ENCODE data around the gene CACNB1. TPM values are rescaled to one million over a fixed set of nuclear protein-coding genes. Genes with fewer than 3 reads are reported as not detected.
A peak's percentile ranks its signal among the peaks of the same experiment; 100 is the strongest.

CACNB1 gene
- 146 TPM for total RNA-seq

DNA sequence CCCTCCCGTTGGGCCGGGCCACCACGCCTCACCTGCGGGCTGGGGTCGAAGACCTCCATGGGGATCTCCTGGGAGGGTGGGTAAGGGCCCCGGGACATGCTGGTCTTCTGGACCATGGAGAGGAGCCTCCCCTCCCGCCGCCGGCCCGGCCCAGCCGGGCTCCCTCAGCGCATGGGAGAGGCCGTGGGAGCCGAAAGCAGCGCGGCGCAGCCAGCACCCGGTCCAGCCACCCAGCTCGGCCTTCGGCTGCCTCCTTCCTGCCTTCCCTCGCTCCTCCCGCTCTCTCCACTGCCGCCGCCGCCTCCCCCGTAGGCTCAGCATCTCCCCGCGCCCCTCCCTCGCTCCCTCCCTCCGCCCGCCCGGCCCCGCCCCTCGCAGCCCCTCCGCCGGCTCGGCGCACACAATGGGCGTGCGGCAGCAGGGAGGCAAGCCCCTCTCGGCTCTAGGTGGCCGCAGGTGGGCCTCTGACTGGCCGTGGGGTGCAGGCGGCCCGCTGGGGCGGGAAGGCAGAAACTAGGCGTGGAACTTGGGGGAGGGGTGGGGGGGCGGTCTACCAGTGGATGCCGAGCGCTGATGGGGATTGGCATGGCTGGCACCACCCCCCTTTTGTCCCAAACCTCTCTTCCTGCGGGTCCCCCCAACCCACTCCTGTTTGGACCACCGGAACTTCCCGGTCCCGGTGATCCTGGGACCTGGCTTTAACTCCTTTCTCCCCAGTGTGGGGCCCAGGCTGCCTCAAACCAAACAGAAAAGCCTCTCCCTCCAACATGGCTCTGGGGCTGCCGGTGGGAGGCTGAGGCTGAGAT, at the start of gene CACNB1:
TSS of gene CACNB1 (minus strand) at position 290 of the 806 bp plus-strand sequence. CDS start at position 116, 174 bp downstream.
- H3K27ac ChIP-seq (ENCODE audit: low read depth, low read length), result peak within 1 kb of the TSS; percentile 99
- peaks cover 62 to 70% (median 62%) of the 10 kb centered on the region in 3 donors for H3K4me1 ChIP-seq (ENCODE audit: control insufficient read depth in 3 of 3, insufficient read depth in 3 of 3, low read length in 3 of 3)
- H3K36me3 ChIP-seq (ENCODE audit: control insufficient read depth in 3 of 3, insufficient read depth in 3 of 3, low read length in 3 of 3), result peaks cover 16 to 20% (median 16%) of the 10 kb centered on the region in 3 donors
- no peaks in the 10 kb centered on the region for H3K9me3 ChIP-seq (ENCODE audit: control insufficient read depth in 3 of 3, low read length in 3 of 3)
- peak within 1 kb of the TSS; percentile 74 to 89 (median 88) for H3K9ac ChIP-seq (ENCODE audit: low read depth in 1 of 3, low read length in 3 of 3)
- no peaks in the 10 kb centered on the region for H3K27me3 ChIP-seq (ENCODE audit: control insufficient read depth in 3 of 3, insufficient read depth in 3 of 3, low read length in 3 of 3)
- H3K4me3 ChIP-seq (ENCODE audit: low read length in 3 of 3), result peak within 1 kb of the TSS; percentile 69 to 77 (median 72)

DNA sequence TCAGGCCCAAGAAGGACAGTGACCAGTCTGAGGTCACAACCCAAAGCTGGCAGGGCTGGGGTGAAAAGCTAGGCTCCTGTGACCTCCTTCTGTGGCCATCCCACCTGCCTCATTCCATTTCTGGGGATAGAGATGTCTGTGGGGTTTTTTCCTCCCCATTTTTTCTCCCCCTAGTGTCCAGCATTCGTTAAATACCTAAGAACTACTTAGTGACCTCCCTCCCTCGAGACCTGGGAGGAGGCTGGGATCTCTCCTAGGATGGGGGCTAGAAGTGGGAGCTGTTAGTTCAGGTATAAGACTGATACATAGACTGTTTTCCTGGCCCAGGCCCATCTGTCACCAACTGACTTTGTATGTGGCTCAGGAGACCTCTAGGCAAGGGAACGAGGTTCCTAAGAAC, 48.8 kb upstream of the CACNB1 start:
- no peak overlapping the region for H3K4me3 ChIP-seq (ENCODE audit: low read length in 3 of 3)

DNA sequence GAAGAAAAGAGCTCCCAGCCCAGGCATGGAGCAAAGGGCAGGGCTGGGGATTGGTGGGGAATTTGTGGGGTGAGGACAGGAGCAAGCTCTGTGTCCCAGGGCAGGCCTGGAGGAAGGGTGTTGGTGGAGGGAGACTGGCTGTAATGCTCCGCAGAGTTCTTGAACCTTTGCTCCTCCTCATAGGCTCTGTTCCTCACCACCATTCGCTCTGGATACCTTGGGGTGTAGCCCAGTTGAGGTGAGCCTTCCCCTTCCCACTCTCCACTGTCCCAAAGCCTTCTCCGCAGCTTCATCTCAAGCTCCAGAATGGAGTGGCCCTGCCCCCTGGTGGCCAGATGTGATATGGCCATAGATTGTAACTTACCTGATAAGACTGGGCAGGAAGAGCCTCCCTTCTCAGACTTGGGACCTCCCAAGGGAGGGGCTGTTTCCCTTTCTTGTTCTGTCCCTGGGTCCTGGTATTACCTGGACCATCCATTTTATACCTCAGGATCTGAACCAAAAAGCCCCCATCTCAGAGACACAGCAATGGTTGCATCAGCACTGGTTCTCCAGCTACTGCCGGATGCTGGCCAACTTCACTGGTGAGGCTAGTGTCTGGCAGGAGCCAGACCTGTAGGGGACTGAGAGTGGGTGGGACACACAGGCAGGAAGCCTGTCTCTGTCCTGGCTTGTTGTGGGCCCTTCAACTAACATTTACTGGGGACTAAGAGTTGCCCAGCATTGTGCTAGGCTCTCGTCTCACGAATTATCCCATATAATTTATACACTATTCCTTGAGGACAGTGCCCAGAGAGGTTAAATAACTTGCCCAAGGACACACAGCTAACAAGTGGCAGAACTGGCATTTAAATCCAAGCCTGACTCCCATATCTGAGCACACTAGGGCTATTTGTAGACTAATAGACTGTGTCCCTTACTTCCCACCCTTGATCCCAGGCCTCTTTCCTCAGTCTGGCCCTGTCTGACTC, 47.4 kb upstream of the CACNB1 start:
- no peaks in the 10 kb centered on the region for H3K36me3 ChIP-seq (ENCODE audit: control insufficient read depth in 3 of 3, insufficient read depth in 3 of 3, low read length in 3 of 3)
- H3K4me3 ChIP-seq (ENCODE audit: low read length in 3 of 3), result no peak overlapping the region
- H3K9ac ChIP-seq (ENCODE audit: low read depth in 1 of 3, low read length in 3 of 3), result no peak overlapping the region
- H3K27me3 ChIP-seq (ENCODE audit: control insufficient read depth in 3 of 3, insufficient read depth in 3 of 3, low read length in 3 of 3), result peaks cover 0 to 4% (median 1%) of the 10 kb centered on the region in 3 donors
- H3K4me1 ChIP-seq (ENCODE audit: control insufficient read depth in 3 of 3, insufficient read depth in 3 of 3, low read length in 3 of 3), result peaks cover 5 to 7% (median 6%) of the 10 kb centered on the region in 3 donors
- H3K9me3 ChIP-seq (ENCODE audit: control insufficient read depth in 3 of 3, low read length in 3 of 3), result no peaks in the 10 kb centered on the region
- H3K27ac ChIP-seq (ENCODE audit: low read depth, low read length), result no peak overlapping the region

More for the DNA sequence above, 48.8 kb upstream of the CACNB1 start:
- H3K9ac ChIP-seq (ENCODE audit: low read depth in 1 of 3, low read length in 3 of 3), result no peak overlapping the region
- H3K36me3 ChIP-seq (ENCODE audit: control insufficient read depth in 3 of 3, insufficient read depth in 3 of 3, low read length in 3 of 3), result no peaks in the 10 kb centered on the region
- peaks cover 5 to 7% (median 6%) of the 10 kb centered on the region in 3 donors for H3K4me1 ChIP-seq (ENCODE audit: control insufficient read depth in 3 of 3, insufficient read depth in 3 of 3, low read length in 3 of 3)
- H3K9me3 ChIP-seq (ENCODE audit: control insufficient read depth in 3 of 3, low read length in 3 of 3), result no peaks in the 10 kb centered on the region
- peaks cover 0 to 4% (median 0%) of the 10 kb centered on the region in 3 donors for H3K27me3 ChIP-seq (ENCODE audit: control insufficient read depth in 3 of 3, insufficient read depth in 3 of 3, low read length in 3 of 3)
- no peak overlapping the region for H3K27ac ChIP-seq (ENCODE audit: low read depth, low read length)

- no peak overlapping the region for H3K4me3 ChIP-seq (ENCODE audit: low read length in 3 of 3)
- no peaks in the 10 kb centered on the region for H3K9me3 ChIP-seq (ENCODE audit: control insufficient read depth in 3 of 3, low read length in 3 of 3)
- H3K27ac ChIP-seq (ENCODE audit: low read depth, low read length), result no peak overlapping the region
- peaks cover 0 to 11% (median 5%) of the 10 kb centered on the region in 3 donors for H3K27me3 ChIP-seq (ENCODE audit: control insufficient read depth in 3 of 3, insufficient read depth in 3 of 3, low read length in 3 of 3)
- no peaks in the 10 kb centered on the region for H3K36me3 ChIP-seq (ENCODE audit: control insufficient read depth in 3 of 3, insufficient read depth in 3 of 3, low read length in 3 of 3)
- peak overlapping the region in 1 of 3 donors; percentile 16 for H3K9ac ChIP-seq (ENCODE audit: low read depth in 1 of 3, low read length in 3 of 3)
- peaks cover 5 to 7% (median 6%) of the 10 kb centered on the region in 3 donors for H3K4me1 ChIP-seq (ENCODE audit: control insufficient read depth in 3 of 3, insufficient read depth in 3 of 3, low read length in 3 of 3)
These were observed 46.6 kb upstream of the CACNB1 start for GRCh38 chr17:39244016-39244599.

- H3K27ac ChIP-seq (ENCODE audit: low read depth, low read length), result no peak overlapping the region
- no peak overlapping the region for H3K4me3 ChIP-seq (ENCODE audit: low read length in 3 of 3)
- H3K9ac ChIP-seq (ENCODE audit: low read depth in 1 of 3, low read length in 3 of 3), result no peak overlapping the region
- H3K27me3 ChIP-seq (ENCODE audit: control insufficient read depth in 3 of 3, insufficient read depth in 3 of 3, low read length in 3 of 3), result peaks cover 0 to 12% (median 5%) of the 10 kb centered on the region in 3 donors
- peaks cover 10 to 12% (median 11%) of the 10 kb centered on the region in 3 donors for H3K4me1 ChIP-seq (ENCODE audit: control insufficient read depth in 3 of 3, insufficient read depth in 3 of 3, low read length in 3 of 3)
- no peaks in the 10 kb centered on the region for H3K9me3 ChIP-seq (ENCODE audit: control insufficient read depth in 3 of 3, low read length in 3 of 3)
- no peaks in the 10 kb centered on the region for H3K36me3 ChIP-seq (ENCODE audit: control insufficient read depth in 3 of 3, insufficient read depth in 3 of 3, low read length in 3 of 3)
These were observed 45.7 kb upstream of the CACNB1 start for GRCh38 chr17:39243155-39243554.

- H3K27me3 ChIP-seq (ENCODE audit: control insufficient read depth in 3 of 3, insufficient read depth in 3 of 3, low read length in 3 of 3), result peaks cover 0 to 15% (median 11%) of the 10 kb centered on the region in 3 donors
These were observed 43.2 kb upstream of the CACNB1 start for GRCh38 chr17:39240631-39241030.

GRCh38 chr17:39239640-39240314, 42.3 kb upstream of the CACNB1 start:
- no peak overlapping the region for H3K9ac ChIP-seq (ENCODE audit: low read depth in 1 of 3, low read length in 3 of 3)
- no peak overlapping the region for H3K27ac ChIP-seq (ENCODE audit: low read depth, low read length)
- no peaks in the 10 kb centered on the region for H3K36me3 ChIP-seq (ENCODE audit: control insufficient read depth in 3 of 3, insufficient read depth in 3 of 3, low read length in 3 of 3)

More at GRCh38 chr17:39240631-39241030, 43.2 kb upstream of the CACNB1 start:
- no peak overlapping the region for H3K9ac ChIP-seq (ENCODE audit: low read depth in 1 of 3, low read length in 3 of 3)
- peaks cover 12 to 15% (median 13%) of the 10 kb centered on the region in 3 donors for H3K4me1 ChIP-seq (ENCODE audit: control insufficient read depth in 3 of 3, insufficient read depth in 3 of 3, low read length in 3 of 3)
- H3K27ac ChIP-seq (ENCODE audit: low read depth, low read length), result no peak overlapping the region
- no peak overlapping the region for H3K4me3 ChIP-seq (ENCODE audit: low read length in 3 of 3)
- no peaks in the 10 kb centered on the region for H3K9me3 ChIP-seq (ENCODE audit: control insufficient read depth in 3 of 3, low read length in 3 of 3)
- H3K36me3 ChIP-seq (ENCODE audit: control insufficient read depth in 3 of 3, insufficient read depth in 3 of 3, low read length in 3 of 3), result no peaks in the 10 kb centered on the region

DNA sequence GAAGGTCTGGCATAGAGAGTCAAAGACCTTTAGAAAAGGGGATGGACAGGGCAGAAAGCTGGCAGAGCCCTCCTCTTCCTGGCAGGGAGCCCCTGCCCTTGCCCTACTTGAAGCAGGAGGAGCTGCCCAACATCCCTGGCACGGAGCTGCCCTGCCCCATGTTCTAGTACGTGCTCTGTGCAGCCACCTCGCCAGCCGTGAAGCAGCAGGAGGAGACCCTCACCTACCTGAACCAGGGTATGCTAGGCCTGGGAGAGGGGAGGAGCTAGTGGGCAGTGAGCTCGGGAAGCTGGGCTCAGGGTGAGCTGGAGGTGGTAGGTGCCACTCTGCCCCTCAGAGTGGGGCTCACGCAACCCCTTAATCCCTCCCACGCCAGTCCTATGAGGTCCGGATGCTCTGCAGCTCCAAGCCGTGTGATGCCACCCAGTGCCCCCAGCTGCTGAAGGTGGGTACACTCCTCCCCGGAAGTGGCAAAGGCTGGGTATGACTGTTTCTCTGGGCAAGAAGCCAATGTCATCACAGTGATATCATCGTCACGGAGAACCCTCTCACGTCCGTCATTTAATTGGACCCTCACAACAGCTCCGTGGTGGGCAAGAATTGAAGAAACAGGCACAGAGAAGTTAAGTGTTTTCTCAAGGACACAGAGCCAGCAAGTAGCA, 41.0 kb upstream of the CACNB1 start:
- Histone ChIP-seq H3K9me3 (ENCODE audit: control insufficient read depth in 3 of 3, low read length in 3 of 3) (no peaks in the 10 kb centered on the region), H3K9ac (ENCODE audit: low read depth in 1 of 3, low read length in 3 of 3) (peak overlapping the region in 1 of 3 donors; percentile 50), H3K27ac (ENCODE audit: low read depth, low read length) (no peak overlapping the region), H3K27me3 (ENCODE audit: control insufficient read depth in 3 of 3, insufficient read depth in 3 of 3, low read length in 3 of 3) (peaks cover 0 to 15% (median 13%) of the 10 kb centered on the region in 3 donors), H3K4me1 (ENCODE audit: control insufficient read depth in 3 of 3, insufficient read depth in 3 of 3, low read length in 3 of 3) (peaks cover 8% of the 10 kb centered on the region in 3 donors), H3K4me3 (ENCODE audit: low read length in 3 of 3) (no peak overlapping the region), H3K36me3 (ENCODE audit: control insufficient read depth in 3 of 3, insufficient read depth in 3 of 3, low read length in 3 of 3) (no peaks in the 10 kb centered on the region)

More at GRCh38 chr17:39239640-39240314, 42.3 kb upstream of the CACNB1 start:
- Histone ChIP-seq H3K4me1 (ENCODE audit: control insufficient read depth in 3 of 3, insufficient read depth in 3 of 3, low read length in 3 of 3) (peaks cover 13 to 14% (median 13%) of the 10 kb centered on the region in 3 donors), H3K9me3 (ENCODE audit: control insufficient read depth in 3 of 3, low read length in 3 of 3) (no peaks in the 10 kb centered on the region), H3K27me3 (ENCODE audit: control insufficient read depth in 3 of 3, insufficient read depth in 3 of 3, low read length in 3 of 3) (peaks cover 0 to 15% (median 13%) of the 10 kb centered on the region in 3 donors), H3K4me3 (ENCODE audit: low read length in 3 of 3) (no peak overlapping the region)
